ENCODE data around the gene FOXP4.

Gene FOXP4

DNA sequence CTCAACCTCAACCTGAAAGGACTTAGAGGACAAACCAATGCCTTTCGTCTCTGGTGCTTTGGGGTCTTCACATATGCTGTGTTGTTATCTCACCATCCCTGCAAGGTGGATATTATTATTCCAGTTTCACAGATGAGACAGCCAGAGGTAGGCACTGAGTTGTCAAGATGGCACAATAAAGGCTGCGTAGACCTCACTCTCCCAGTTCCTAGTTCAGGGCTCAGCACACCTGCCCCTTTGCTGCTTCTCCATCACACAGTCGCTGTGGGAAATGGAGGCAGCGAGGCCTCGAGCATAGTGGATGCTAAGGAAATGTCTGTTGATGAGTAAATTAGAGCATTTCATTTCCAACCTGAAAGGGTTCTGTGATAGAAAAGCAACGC is 22.0 kb downstream of the FOXP4 start:
- DNase-seq (ENCODE audit: low spot score) = no peak
- Histone ChIP-seq H3K27me3 (ENCODE audit: insufficient read depth, poor library complexity, severe bottlenecking) (no peaks in the 10 kb centered on the region), H3K36me3 (ENCODE audit: low read depth) (peaks cover 18% of the 10 kb centered on the region), H3K9me3 (ENCODE audit: severe bottlenecking) (no peaks in the 10 kb centered on the region), H3K4me3 (ENCODE audit: severe bottlenecking) (no peak overlapping the region), H3K4me1 (ENCODE audit: insufficient read depth, poor library complexity, severe bottlenecking) (no peaks in the 10 kb centered on the region), H3K27ac (ENCODE audit: poor library complexity, severe bottlenecking) (no peak overlapping the region)
- no peak for ATAC-seq (ENCODE audit: low read depth)
- TF ChIP-seq, protein P1, sequence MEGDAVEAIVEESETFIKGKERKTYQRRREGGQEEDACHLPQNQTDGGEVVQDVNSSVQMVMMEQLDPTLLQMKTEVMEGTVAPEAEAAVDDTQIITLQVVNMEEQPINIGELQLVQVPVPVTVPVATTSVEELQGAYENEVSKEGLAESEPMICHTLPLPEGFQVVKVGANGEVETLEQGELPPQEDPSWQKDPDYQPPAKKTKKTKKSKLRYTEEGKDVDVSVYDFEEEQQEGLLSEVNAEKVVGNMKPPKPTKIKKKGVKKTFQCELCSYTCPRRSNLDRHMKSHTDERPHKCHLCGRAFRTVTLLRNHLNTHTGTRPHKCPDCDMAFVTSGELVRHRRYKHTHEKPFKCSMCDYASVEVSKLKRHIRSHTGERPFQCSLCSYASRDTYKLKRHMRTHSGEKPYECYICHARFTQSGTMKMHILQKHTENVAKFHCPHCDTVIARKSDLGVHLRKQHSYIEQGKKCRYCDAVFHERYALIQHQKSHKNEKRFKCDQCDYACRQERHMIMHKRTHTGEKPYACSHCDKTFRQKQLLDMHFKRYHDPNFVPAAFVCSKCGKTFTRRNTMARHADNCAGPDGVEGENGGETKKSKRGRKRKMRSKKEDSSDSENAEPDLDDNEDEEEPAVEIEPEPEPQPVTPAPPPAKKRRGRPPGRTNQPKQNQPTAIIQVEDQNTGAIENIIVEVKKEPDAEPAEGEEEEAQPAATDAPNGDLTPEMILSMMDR (IDR thresholded peaks at IDR 0.05; ENCODE audit: poor library complexity, severe bottlenecking) = no peak

DNA sequence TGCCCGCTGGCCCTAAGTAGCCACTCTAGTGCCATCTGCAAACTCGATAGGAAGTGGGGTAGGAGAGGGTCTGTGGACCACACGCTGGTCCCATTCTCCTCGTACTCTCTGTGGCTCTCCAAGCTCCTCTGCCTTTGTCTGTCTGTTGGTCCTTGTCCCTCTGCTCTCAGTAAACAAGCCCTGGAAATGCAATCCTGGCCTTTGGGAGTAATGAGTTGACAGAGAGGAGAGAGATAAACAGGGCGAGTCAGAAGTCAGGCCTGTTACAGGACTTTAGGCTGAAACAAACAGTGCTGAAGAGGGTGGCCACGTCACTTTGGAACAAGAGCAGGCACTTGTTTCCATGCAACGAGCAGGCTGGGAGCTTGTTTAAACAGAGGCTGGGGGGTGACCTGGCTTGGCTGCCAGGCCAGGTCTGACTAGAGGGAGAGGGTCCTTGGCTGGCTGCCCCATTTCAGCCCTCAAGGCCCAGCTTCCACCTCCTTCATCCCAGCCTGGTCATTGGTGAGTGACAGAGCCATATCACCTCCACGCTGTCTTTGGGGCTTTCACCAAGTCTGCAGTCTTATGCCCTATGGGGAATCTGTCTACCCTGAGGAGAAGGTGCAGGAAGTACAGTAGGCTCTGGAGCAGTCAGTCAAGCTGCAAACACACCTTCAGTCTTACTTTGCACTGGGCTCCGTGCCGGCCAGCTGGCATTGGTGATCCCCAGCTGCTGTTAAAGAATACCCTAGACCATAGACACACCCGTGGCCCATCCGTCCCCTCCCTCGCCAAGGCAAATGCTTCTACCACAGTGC is 22.6 kb downstream of the FOXP4 start:
- H3K4me1 ChIP-seq (ENCODE audit: insufficient read depth, poor library complexity, severe bottlenecking) = no peaks in the 10 kb centered on the region
- no peak overlapping the region for H3K27ac ChIP-seq (ENCODE audit: poor library complexity, severe bottlenecking)
- H3K4me3 ChIP-seq (ENCODE audit: severe bottlenecking) = no peak overlapping the region
- H3K36me3 ChIP-seq (ENCODE audit: low read depth) = peaks cover 20% of the 10 kb centered on the region
- TF ChIP-seq, protein P1 (IDR thresholded peaks at IDR 0.05; ENCODE audit: poor library complexity, severe bottlenecking) = no peak
- no peaks in the 10 kb centered on the region for H3K9me3 ChIP-seq (ENCODE audit: severe bottlenecking)
- DNase-seq (ENCODE audit: low spot score) = no peak
- no peaks in the 10 kb centered on the region for H3K27me3 ChIP-seq (ENCODE audit: insufficient read depth, poor library complexity, severe bottlenecking)
- ATAC-seq (ENCODE audit: low read depth) = no peak

DNA sequence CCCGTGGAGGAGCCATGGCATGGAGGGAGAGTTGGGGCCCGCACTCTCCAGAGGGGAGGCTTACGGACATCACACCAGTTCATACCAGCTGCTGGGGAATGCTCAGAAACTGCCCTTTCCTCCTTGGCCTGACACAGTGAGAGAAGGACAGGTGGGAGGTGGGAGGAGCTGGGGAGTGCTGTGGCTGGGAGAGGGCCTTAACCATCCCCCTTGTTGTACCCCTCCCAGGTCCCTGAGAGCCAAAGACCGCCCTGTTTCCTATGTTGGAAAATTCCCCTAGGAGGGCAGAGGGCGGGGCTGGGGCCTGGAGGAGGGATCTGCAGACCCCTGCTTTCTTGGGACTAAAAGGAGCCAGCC is 24.1 kb downstream of the FOXP4 start:
- H3K27ac ChIP-seq (ENCODE audit: poor library complexity, severe bottlenecking) = no peak overlapping the region
- peaks cover 20% of the 10 kb centered on the region for H3K36me3 ChIP-seq (ENCODE audit: low read depth)
- no peaks in the 10 kb centered on the region for H3K4me1 ChIP-seq (ENCODE audit: insufficient read depth, poor library complexity, severe bottlenecking)
- H3K27me3 ChIP-seq (ENCODE audit: insufficient read depth, poor library complexity, severe bottlenecking) = no peaks in the 10 kb centered on the region
- no peak for ATAC-seq (ENCODE audit: low read depth)
- no peaks in the 10 kb centered on the region for H3K9me3 ChIP-seq (ENCODE audit: severe bottlenecking)
- H3K4me3 ChIP-seq (ENCODE audit: severe bottlenecking) = no peak overlapping the region
- TF ChIP-seq, protein P1 (IDR thresholded peaks at IDR 0.05; ENCODE audit: poor library complexity, severe bottlenecking) = no peak
- no peak for DNase-seq (ENCODE audit: low spot score)

DNA sequence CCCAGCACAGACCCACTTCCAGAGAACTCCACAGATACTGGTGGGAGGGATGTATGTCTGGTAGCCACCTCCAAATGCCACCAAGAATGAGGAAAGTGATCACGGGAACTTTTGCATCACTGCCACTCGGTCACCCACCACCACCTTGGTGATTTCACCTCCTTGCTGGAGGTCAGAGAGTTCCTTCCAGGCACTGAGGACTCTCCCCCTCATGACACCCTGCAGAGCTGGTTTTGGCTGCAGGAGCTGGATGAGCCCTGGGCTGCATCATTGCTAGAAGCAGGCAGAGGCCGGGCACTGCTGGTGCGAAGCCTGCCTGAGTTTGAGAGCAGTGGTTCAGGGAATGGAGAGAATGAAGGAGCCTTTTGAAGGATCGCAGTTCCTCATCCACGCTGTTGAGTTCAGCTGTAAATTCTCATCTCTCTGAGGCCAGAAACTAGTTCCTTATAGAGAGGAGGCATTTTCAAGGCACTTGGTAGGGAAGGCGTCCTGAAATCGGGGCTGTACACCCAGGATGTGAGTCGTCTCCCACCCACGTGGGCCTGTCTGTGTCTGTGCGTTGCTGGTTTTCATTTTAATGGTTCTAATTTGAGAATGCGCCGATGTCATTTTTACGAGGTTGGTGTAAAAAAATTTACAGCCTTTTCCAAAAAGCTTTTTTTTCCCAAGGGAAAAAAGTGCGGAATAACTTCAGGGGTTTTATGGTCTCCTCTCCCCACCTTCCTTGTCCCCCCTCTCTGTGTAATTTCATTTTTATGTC is 25.0 kb downstream of the FOXP4 start:
- no peaks in the 10 kb centered on the region for H3K4me1 ChIP-seq (ENCODE audit: insufficient read depth, poor library complexity, severe bottlenecking)
- no peaks in the 10 kb centered on the region for H3K27me3 ChIP-seq (ENCODE audit: insufficient read depth, poor library complexity, severe bottlenecking)
- H3K36me3 ChIP-seq (ENCODE audit: low read depth) = peaks cover 14% of the 10 kb centered on the region
- TF ChIP-seq, protein P1 (IDR thresholded peaks at IDR 0.05; ENCODE audit: poor library complexity, severe bottlenecking) = no peak
- ATAC-seq (ENCODE audit: low read depth) (no peak), DNase-seq (ENCODE audit: low spot score) (no peak)
- H3K9me3 ChIP-seq (ENCODE audit: severe bottlenecking) = no peaks in the 10 kb centered on the region
- H3K4me3 ChIP-seq (ENCODE audit: severe bottlenecking) = no peak overlapping the region
- H3K27ac ChIP-seq (ENCODE audit: poor library complexity, severe bottlenecking) = no peak overlapping the region

DNA sequence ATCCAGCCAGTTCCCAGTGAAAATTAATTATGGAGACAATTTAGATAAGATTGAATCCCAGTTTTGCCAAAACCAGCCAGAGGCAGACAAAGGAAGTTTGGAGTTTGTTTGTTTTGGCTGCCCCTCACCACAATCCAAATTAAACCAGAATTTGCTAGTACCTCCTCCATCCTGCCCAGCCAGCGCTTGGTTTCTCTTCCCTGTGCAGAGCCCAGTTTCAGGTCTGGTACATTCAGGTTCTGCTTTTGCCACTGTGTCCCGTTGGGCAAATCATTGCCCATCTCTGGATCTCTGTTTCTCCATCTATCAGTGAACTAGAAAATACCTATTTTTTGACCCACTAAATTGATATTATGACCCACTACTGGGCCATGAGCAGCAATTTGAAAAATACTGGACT is 26.4 kb downstream of the FOXP4 start:
- peaks cover 4% of the 10 kb centered on the region; the same call in 1 of the 2 replicates for H3K36me3 ChIP-seq (ENCODE audit: low read depth)
- no peak for ATAC-seq (ENCODE audit: low read depth)
- no peak overlapping the region for H3K27ac ChIP-seq (ENCODE audit: poor library complexity, severe bottlenecking)
- no peaks in the 10 kb centered on the region for H3K27me3 ChIP-seq (ENCODE audit: insufficient read depth, poor library complexity, severe bottlenecking)
- H3K4me3 ChIP-seq (ENCODE audit: severe bottlenecking) = no peak overlapping the region
- no peaks in the 10 kb centered on the region for H3K9me3 ChIP-seq (ENCODE audit: severe bottlenecking)
- H3K4me1 ChIP-seq (ENCODE audit: insufficient read depth, poor library complexity, severe bottlenecking) = no peaks in the 10 kb centered on the region
- TF ChIP-seq, protein P1 (IDR thresholded peaks at IDR 0.05; ENCODE audit: poor library complexity, severe bottlenecking) = no peak
- DNase-seq (ENCODE audit: low spot score) = no peak

Data from RWPE2 (cell line).